ENCODE results near the gene ABCC3.

ABCC3 gene

DNA sequence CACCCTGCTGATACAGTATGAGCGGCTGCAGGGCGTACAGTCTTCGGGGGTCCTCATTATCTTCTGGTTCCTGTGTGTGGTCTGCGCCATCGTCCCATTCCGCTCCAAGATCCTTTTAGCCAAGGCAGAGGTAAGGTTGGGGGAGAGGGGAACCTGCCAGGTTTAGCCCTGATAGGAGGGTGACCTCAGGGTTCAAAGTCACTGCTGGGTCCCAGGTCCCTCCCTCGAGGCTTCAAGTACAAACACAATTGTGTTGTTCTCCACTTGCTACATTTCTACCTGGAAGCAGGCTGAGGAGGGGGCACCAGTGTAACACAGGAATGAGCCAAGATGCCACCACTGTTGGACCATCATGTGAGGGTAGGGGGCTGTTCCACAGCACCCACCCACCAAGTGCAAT is 22.4 kb downstream of the ABCC3 start:
- TF ChIP-seq, protein P1, sequence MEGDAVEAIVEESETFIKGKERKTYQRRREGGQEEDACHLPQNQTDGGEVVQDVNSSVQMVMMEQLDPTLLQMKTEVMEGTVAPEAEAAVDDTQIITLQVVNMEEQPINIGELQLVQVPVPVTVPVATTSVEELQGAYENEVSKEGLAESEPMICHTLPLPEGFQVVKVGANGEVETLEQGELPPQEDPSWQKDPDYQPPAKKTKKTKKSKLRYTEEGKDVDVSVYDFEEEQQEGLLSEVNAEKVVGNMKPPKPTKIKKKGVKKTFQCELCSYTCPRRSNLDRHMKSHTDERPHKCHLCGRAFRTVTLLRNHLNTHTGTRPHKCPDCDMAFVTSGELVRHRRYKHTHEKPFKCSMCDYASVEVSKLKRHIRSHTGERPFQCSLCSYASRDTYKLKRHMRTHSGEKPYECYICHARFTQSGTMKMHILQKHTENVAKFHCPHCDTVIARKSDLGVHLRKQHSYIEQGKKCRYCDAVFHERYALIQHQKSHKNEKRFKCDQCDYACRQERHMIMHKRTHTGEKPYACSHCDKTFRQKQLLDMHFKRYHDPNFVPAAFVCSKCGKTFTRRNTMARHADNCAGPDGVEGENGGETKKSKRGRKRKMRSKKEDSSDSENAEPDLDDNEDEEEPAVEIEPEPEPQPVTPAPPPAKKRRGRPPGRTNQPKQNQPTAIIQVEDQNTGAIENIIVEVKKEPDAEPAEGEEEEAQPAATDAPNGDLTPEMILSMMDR (IDR thresholded peaks at IDR 0.05), result no peak
- H3K4me3 ChIP-seq, result no peak overlapping the region
- H3K27ac ChIP-seq, result no peak overlapping the region
- DNase-seq (ENCODE audit: low spot score), result no peak

DNA sequence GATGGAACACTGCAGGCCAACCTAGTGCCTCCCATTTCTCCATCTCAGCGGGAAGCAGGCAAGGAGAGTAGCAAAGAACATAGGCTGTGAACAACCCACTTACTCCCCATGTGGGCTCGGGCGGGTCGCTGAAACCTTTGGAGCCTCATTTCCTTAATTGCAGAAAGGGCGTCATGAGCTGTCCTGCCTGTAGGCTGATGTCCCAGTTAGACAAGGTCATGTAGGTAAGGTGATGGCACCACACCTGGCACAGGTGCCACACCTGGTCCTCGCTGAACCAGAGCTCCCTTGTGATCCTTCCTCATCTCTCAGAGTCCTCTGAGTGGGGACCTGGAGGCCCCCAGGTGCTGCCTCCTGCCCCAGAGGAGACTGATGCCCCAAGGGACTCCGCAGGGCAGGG is 22.9 kb downstream of the ABCC3 start:
- no peak for DNase-seq (ENCODE audit: low spot score)
- H3K4me3 ChIP-seq, result no peak overlapping the region
- TF ChIP-seq, protein P1 (IDR thresholded peaks at IDR 0.05), result no peak
- H3K27ac ChIP-seq, result no peak overlapping the region

DNA sequence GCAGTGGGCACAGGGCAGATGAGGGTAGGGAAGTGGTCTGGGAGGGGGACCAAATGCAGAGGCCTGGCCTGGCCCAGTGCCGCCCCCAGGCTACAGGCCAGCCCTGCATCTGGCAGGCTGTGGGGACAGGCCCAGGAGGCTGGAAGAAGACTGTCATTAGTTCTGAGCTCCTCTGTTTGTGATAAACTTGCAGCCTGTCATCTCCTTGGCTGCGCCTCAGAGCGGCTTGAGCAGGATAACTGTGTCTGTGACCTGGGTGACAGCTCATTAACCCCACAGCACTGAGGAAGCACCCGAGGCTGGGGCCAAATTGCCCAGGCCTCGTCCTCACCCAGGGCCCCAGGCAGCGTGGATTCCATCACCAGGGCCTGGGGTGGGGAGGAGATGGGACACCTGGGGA is 23.9 kb downstream of the ABCC3 start:
- no peak for DNase-seq (ENCODE audit: low spot score)
- TF ChIP-seq, protein P1 (IDR thresholded peaks at IDR 0.05), result no peak
- H3K27ac ChIP-seq, result no peak overlapping the region
- no peak overlapping the region for H3K4me3 ChIP-seq

DNA sequence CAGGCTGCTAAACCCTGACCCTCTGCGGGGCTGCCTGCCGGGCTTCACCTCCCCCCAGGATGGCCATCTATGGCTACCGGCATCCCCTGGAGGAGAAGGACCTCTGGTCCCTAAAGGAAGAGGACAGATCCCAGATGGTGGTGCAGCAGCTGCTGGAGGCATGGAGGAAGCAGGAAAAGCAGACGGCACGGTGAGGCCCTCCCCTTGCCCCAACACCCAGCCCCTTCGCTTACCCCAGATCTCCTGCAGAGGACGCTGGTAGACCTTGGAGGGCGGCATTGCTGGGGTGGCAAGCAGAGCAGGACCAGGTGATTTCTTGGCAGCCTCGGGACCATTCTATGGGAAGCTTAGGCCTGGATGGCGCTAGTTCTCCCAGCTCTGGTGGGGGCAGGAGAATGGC is 24.5 kb downstream of the ABCC3 start:
- Histone ChIP-seq H3K27ac (peak overlapping the region in 1 of 2 donors; percentile 75), H3K4me3 (no peak overlapping the region)
- TF ChIP-seq, protein P1 (IDR thresholded peaks at IDR 0.05), result no peak
- DNase-seq (ENCODE audit: low spot score), result no peak

DNA sequence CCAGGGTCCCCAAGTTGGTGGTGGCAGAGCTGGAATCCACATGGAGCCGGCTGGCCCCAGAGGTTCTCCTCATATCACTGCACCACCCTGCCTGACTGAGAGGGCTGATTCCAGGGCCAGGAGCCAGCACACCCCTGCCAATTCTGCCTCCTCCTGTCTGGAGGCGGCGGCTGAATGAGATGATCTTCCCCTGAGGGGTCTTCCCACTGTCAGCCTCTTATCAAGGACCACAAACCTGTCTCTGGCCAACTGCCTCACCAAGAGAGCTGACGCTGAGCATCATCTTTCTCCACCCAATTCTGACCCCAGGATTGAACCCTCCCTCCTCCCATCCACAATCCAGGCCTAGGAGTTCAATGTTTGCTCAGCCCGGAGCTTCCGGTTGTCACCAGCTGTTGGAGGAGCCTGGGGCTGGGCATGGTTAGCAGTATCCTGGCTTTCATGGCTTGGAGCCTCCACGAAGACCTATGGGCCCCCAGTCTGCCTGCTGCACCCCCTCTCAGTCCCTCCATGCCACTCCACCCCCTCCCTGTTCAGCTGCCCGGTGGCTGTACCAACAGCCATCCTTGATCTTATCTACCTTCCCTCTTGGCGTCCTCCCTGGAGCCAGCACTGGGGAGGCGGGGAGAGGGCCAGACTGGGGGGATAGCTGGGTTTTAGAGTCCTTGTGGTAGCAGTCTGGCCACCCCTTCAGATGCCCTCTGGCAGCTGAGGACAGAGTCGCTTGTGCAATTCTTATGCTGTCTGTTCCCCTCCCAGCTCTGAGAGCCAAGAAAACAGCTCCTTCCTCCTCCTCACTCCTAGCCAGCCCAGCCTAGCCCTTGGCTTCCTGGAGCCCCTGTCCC is 25.6 kb downstream of the ABCC3 start:
- DNase-seq (ENCODE audit: low spot score), result no peak
- TF ChIP-seq, protein P1 (IDR thresholded peaks at IDR 0.05), result no peak
- Histone ChIP-seq H3K27ac (peak overlapping the region; percentile 40 to 75), H3K4me3 (no peak overlapping the region)

DNA sequence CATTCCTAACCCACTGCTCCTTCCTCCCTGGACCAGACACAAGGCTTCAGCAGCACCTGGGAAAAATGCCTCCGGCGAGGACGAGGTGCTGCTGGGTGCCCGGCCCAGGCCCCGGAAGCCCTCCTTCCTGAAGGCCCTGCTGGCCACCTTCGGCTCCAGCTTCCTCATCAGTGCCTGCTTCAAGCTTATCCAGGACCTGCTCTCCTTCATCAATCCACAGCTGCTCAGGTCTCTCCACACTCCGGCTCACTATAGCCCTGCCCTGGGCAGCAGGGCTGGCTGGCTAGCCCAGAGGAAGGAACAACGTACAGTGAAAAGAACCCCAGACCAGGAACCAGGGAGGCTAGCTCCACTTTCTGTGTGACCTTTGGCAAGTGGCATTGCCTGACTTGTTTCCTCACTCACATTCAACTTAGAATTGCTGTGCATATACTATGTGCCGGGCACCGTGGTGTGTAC is 26.2 kb downstream of the ABCC3 start:
- Histone ChIP-seq H3K4me3 (no peak overlapping the region), H3K27ac (peak overlapping the region; percentile 40 to 75)
- DNase-seq (ENCODE audit: low spot score), result no peak
- TF ChIP-seq, protein P1 (IDR thresholded peaks at IDR 0.05), result no peak

DNA sequence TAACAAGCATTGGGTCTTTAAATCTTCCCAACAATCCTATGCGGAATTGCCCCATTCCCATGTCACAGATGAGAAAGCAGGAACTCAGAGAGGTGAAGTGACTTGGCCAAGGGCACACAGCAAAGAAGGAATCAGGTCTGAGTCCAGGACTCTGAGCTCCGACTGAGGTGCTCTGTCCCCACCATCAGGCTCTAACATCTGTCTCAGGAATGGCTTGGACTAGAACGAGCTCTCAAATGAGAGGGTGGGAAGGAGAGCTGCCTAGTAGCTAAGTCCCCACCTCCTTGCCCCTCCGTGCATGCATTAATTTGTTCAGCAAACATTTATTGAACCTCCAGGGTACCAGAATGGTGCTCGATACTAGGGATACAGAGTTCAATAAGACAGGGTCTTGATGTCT is 26.7 kb downstream of the ABCC3 start:
- no peak overlapping the region for H3K4me3 ChIP-seq
- no peak for DNase-seq (ENCODE audit: low spot score)
- TF ChIP-seq, protein P1 (IDR thresholded peaks at IDR 0.05), result no peak
- H3K27ac ChIP-seq, result peak overlapping the region; percentile 10 to 75
